K562 (cell line): ENCODE results near the gene DYSF. TPM values are rescaled to one million over a fixed set of nuclear protein-coding genes. Genes with fewer than 3 reads are reported as not detected.
A peak's percentile ranks its signal among the peaks of the same experiment; 100 is the strongest.

Experiments used
- CBX3 ChIP-seq, 2 experiments: IDR thresholded peaks; 1 replicate in 1 of 2; 2 replicates in 1 of 2; pipeline ENCODE4 v1.6.1; 2012; ENCODE audit warnings: inconsistent platforms in 2 of 2, low read length in 2 of 2, borderline replicate concordance in 1 of 2, control low read depth in 1 of 2
- CTCF ChIP-seq, 3 experiments: IDR thresholded peaks in 2 of 3; conservative IDR thresholded peaks in 1 of 3; 2 replicates each; pipeline ENCODE4 v1.5.1; 2011 to 2012; ENCODE audit warnings: low read length in 3 of 3, mild to moderate bottlenecking in 3 of 3, control low read depth in 2 of 3, improper control_type of control experiment in 1 of 3, inconsistent platforms in 1 of 3, low read depth in 1 of 3, mixed read lengths in 1 of 3, moderate library complexity in 1 of 3; ENCODE audit not compliant: insufficient read depth in 2 of 3
- EGR1 ChIP-seq: fragments of 450-650 bp; conservative IDR thresholded peaks from 2 replicates; pipeline ENCODE4 v1.6.1; 2017; ENCODE audit warnings: mild to moderate bottlenecking
- MAZ ChIP-seq, 2 experiments: fragments of 450-650 bp in 1 of 2; sonication (generic) in 1 of 2; formaldehyde crosslinking; IDR thresholded peaks in 1 of 2; conservative IDR thresholded peaks in 1 of 2; 2 replicates each; pipeline versions ENCODE4 v1.4.0 to v1.5.0; 2020; ENCODE audit warnings: mild to moderate bottlenecking in 1 of 2, missing genetic modification reagents in 1 of 2
- MYC ChIP-seq, 2 experiments: fragments of 250-450 bp in 1 of 2; sonication (Bioruptor Pico) in 1 of 2; IDR thresholded peaks; 2 replicates each; pipeline versions ENCODE4 v1.5.1 to v1.6.1; 2012 to 2021; ENCODE audit warnings: low read depth in 2 of 2, borderline replicate concordance in 1 of 2, improper control_type of control experiment in 1 of 2, low read length in 1 of 2, mild to moderate bottlenecking in 1 of 2, moderate library complexity in 1 of 2
- NUFIP1 ChIP-seq: fragments of 450-650 bp; IDR thresholded peaks from 2 replicates; pipeline ENCODE4 v1.6.1; 2018; ENCODE audit not compliant: partially characterized antibody
- RB1 ChIP-seq: fragments of 450-650 bp; IDR thresholded peaks from 2 replicates; pipeline ENCODE4 v1.6.1; 2017; ENCODE audit warnings: low read depth, mild to moderate bottlenecking
- REST ChIP-seq, 2 experiments: fragments of 450-650 bp; formaldehyde crosslinking in 1 of 2; IDR thresholded peaks; 2 replicates each; pipeline versions ENCODE4 v1.4.0 to v1.6.1; 2014 to 2020; ENCODE audit warnings: mild to moderate bottlenecking in 2 of 2, borderline replicate concordance in 1 of 2, low read depth in 1 of 2
- RFX7 ChIP-seq: fragments of 250-450 bp; sonication (Bioruptor Pico); IDR thresholded peaks from 2 replicates; pipeline ENCODE4 v1.5.1; 2021; ENCODE audit warnings: mild to moderate bottlenecking
- THAP12 ChIP-seq: fragments of 250-450 bp; sonication (Bioruptor Pico); IDR thresholded peaks from 2 replicates; pipeline ENCODE4 v1.9.0; 2021; ENCODE audit warnings: mild to moderate bottlenecking, inconsistent platforms
- ZBTB7A ChIP-seq: IDR thresholded peaks from 2 replicates; pipeline ENCODE4 v1.6.1; 2011; ENCODE audit warnings: low read depth, mild to moderate bottlenecking, low read length, moderate library complexity, borderline replicate concordance; ENCODE audit not compliant: control insufficient read depth
- ZNF717 ChIP-seq: fragments of 250-450 bp; sonication (Bioruptor Pico); IDR thresholded peaks from 2 replicates; pipeline ENCODE4 v1.5.0; 2021
- polyA plus RNA-seq, 8 experiments: library from polyadenylated mRNA; depleted of rRNA in 4 of 8; stranded (reverse) in 5 of 8; unstranded in 3 of 8; fragments of >200 nt; fragmentation: Nextera tagmentation in 2 of 8; fragmentation: Illumina TruSeq in 1 of 8; extraction: Ambion mirVana in 2 of 8; extraction: Trizol in 1 of 8; gene quantifications; 2 replicates each; pipeline versions ENCODE4 v1.2.1 to v1.2.3, GENCODE V29; 2011 to 2014; ENCODE audit warnings: inconsistent platforms in 1 of 8, missing spikeins in 1 of 8
- total RNA-seq, 7 experiments: library from RNA; depleted of rRNA in 6 of 7; stranded (reverse); fragments of >200 nt in 6 of 7; fragmentation: Illumina TruSeq in 2 of 7; extraction: Trizol in 2 of 7; gene quantifications; 2 replicates each; pipeline versions ENCODE4 v1.2.1 to v1.2.3, GENCODE V29; 2011 to 2021; ENCODE audit warnings: low replicate concordance in 1 of 7

Gene DYSF
- total and polyA plus RNA-seq, 9 of the 15 experiments (the other 6 are each of a cell fraction or from before 2014, with no cell fraction given): 0.01 to 0.80 (median 0.29) TPM

- TF ChIP-seq EGR1 (no peak), CBX3 (IDR thresholded peaks at IDR 0.05; ENCODE audit: borderline replicate concordance in 1 of 2, low read length in 2 of 2) (0 out of 3 replicates have a peak, but pooled peaks of 1 of the 2 experiments have one; percentile 54), RB1 (peak; percentile 55; the same call in 1 of the 2 replicates), ZBTB7A (0 out of 2 replicates have a peak, but pooled peaks have one; percentile 16), MYC (IDR thresholded peaks at IDR 0.05; ENCODE audit: low read depth, low read length) (peak; percentile 35; the same call in 1 of the 2 replicates), MYC (CRISPR knock-in tag; IDR thresholded peaks at IDR 0.05; ENCODE audit: borderline replicate concordance, low read depth) (no peak), RFX7 (CRISPR knock-in tag) (no peak), REST (IDR thresholded peaks at IDR 0.05; ENCODE audit: borderline replicate concordance) (peak; percentile 70; the same call in 1 of the 2 replicates), REST (CRISPR knock-in tag; IDR thresholded peaks at IDR 0.05; ENCODE audit: low read depth) (no peak), NUFIP1 (no peak), CTCF (IDR thresholded peaks at IDR 0.05 in 2 of 3, conservative IDR thresholded peaks at IDR 0.05 in 1 of 3; ENCODE audit: insufficient read depth in 2 of 3, low read depth in 1 of 3, low read length in 3 of 3) (peak; percentile 77 to 88 (median 82)), THAP12 (no peak), ZNF717 (no peak), MAZ (CRISPR knock-in tag; conservative IDR thresholded peaks at IDR 0.05 in 1 of 2, IDR thresholded peaks at IDR 0.05 in 1 of 2) (0 out of 4 replicates have a peak, but pooled peaks of 1 of the 2 experiments have one; percentile 26)
These were observed 95.5 kb downstream of the DYSF start (continued) for GRCh38 chr2:71548646-71549425.
